Prostate gland (tissue), 2 donors: ENCODE measurements around the gene NOC2L.

Experiments used
- POLR2A ChIP-seq: fragments of 450-650 bp; IDR thresholded peaks from one replicate; pipeline ENCODE4 v1.6.1; 2016; ENCODE audit warnings: antibody characterized with exemption, mild to moderate bottlenecking
- TF ChIP-seq, protein P1 (sequence below), 4 experiments: fragments of 200-600 bp in 2 of 4; fragments of 450-650 bp in 2 of 4; sonication (generic) in 2 of 4; IDR thresholded peaks; 1 replicate in 3 of 4; 2 replicates in 1 of 4; pipeline ENCODE4 v1.5.1; 2016 to 2019; ENCODE audit warnings: antibody characterized with exemption in 4 of 4, mild to moderate bottlenecking in 2 of 4, moderate library complexity in 2 of 4

DNA sequence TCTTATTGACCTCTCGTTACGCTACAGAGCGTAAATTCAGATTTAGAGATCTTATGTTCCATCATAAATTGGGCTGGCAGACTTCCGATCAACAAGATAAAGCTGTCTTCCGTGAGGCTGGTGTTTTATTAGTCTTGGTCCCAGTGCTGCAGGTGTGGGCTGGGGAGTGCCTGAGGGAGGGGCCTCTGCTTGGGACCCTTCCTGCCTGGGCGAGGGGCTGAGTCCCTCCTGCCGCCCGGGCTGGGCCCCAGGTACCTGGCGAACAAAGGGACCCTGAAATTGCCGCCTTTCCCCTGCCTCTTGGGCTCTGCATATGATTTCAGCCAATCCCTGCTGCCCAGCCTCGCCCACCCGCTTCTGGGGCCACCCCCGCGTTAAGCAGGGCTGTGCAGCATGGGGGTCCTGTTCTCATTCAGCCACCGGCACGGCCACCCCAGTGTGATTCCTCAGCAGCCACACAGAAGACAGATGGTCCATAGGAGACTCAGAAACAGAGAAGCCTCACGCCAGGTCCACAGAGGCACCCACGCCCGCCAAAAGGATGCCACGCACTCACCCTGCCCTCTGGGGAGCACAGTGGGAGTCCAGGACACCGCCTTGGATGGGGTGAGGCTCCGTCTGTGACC is 41.5 kb downstream of the NOC2L start:
- TF ChIP-seq, protein P1, sequence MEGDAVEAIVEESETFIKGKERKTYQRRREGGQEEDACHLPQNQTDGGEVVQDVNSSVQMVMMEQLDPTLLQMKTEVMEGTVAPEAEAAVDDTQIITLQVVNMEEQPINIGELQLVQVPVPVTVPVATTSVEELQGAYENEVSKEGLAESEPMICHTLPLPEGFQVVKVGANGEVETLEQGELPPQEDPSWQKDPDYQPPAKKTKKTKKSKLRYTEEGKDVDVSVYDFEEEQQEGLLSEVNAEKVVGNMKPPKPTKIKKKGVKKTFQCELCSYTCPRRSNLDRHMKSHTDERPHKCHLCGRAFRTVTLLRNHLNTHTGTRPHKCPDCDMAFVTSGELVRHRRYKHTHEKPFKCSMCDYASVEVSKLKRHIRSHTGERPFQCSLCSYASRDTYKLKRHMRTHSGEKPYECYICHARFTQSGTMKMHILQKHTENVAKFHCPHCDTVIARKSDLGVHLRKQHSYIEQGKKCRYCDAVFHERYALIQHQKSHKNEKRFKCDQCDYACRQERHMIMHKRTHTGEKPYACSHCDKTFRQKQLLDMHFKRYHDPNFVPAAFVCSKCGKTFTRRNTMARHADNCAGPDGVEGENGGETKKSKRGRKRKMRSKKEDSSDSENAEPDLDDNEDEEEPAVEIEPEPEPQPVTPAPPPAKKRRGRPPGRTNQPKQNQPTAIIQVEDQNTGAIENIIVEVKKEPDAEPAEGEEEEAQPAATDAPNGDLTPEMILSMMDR (IDR thresholded peaks at IDR 0.05), result no peak
- no peak for TF ChIP-seq POLR2A
